ENCODE data around the gene SRP68. TPM values are rescaled to one million over a fixed set of nuclear protein-coding genes. Genes with fewer than 3 reads are reported as not detected.

SRP68 gene
- total and polyA plus RNA-seq, 7 experiments from 2014 or later, result 69.6 to 105 (median 91.9) TPM

DNA sequence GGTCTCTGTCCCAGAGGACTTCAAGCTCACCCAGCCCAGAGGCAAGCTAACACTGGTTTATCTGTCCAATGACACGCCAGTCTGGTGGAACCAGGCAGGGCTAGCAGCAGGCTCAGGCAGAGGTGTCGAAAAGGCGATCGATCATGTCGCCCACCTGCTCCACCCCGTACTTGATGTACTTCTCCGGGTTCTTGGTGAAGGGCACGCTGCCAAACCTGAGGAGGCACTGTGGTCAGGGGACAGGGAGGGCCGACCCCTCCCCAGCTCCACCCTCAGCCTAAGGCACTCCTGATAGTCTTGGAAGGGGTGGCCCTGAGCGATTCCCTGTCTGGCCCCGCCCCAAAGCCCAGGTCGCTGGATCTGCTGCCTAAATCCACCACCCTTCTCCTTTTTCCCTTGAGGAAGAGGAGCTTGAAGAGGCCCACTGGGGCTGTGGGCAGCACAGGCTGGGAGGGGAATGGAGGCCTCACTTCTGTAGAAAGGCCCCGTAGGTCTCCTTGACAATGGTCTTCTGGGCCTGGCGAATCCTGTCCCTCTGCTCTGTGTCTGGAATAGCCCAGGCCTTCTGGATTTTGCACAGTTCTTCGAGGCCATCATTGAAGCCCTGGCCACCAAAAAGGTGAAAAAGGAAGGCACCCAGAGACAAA, 11.3 kb upstream of the SRP68 start:
- Mint-ChIP-seq H3K36me3 (peaks cover 0 to 10% (median 5%) of the 10 kb centered on the region in 5 donors), H3K27ac (peak overlapping the region in 3 of 9 donors; percentile 6 to 31 (median 17)), H3K4me3 (no peak overlapping the region), H3K9me3 (no peaks in the 10 kb centered on the region), H3K27me3 (peaks cover 0 to 13% (median 0%) of the 10 kb centered on the region in 5 donors), H3K4me1 (peaks cover 4 to 21% (median 14%) of the 10 kb centered on the region in 7 donors)
- Histone ChIP-seq H3K9me3 (ENCODE audit: control insufficient read depth in 2 of 3, low read length in 3 of 3) (no peaks in the 10 kb centered on the region), H3K36me3 (ENCODE audit: control insufficient read depth in 2 of 3, insufficient read depth in 3 of 3, low read length in 3 of 3) (peaks cover 0 to 62% (median 16%) of the 10 kb centered on the region in 3 experiments), H3K27ac (ENCODE audit: low read depth, low read length) (no peak overlapping the region), H3K4me3 (ENCODE audit: low read length) (no peak overlapping the region), H3K27me3 (ENCODE audit: control insufficient read depth in 2 of 2, insufficient read depth in 2 of 2, low read length in 2 of 2) (no peaks in the 10 kb centered on the region), H3K4me1 (ENCODE audit: control insufficient read depth in 2 of 2, insufficient read depth in 2 of 2, low read length in 2 of 2) (peaks cover 0 to 12% of the 10 kb centered on the region in 2 donors)
- ChIA-PET CTCF (interaction anchor here (0.7 to 1.0 kb wide), 2 partner anchors 69 to 213 kb away, joined by 3 read pairs; no protein-coding TSS in a partner anchor), POLR2A (interaction anchor here (1.4 kb wide), 1 partner anchor 10 kb away, joined by 4 read pairs; the partner anchor contains the start of gene GALR2)
- ATAC-seq, result no peak
- intact Hi-C loops (cut with micrococcal nuclease), result no loop called here
- no peak for DNase-seq

DNA sequence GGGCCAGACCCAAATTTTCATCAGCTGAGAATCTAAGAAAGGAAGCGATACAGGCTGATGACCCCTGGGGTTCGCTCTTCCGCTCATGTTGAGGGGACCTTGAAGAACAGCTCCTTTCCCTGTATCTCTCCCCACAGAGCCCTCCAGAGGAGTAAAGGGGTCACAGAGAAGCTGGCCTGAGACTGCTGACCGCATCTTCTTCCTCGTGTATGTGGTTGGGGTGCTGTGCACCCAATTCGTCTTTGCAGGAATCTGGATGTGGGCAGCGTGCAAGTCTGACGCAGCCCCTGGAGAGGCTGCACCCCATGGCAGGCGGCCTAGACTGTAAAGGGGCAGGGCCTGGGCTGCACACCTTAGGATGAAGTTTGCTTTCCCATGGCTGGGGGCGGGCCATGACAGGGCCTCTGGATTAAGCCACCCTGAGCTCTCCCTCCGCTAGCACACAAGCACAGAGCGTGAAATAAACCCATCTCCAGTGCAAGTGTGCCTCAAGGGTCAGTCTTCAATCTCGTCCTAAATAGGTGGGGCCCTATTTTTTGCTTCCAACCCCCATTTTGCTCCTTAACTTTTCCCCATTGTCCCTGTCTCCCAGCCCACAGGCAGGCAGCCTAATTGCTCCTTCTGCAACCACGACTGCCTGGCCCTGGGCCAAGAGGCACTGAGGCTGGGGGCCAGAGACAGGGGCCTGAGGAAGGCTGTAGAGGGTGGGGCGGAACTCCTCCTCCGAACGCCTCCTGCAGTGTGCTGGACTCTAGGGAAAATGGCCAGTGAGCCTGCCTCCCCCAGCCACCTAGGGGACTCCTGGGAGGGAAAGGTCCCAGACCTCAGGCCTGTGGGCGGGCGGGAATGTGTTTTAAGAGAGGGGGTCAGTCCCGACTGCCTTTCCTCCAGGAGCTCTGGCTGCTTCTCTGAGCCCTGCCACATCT, 10.3 kb upstream of the SRP68 start:
- Histone ChIP-seq H3K4me1 (ENCODE audit: control insufficient read depth in 2 of 2, insufficient read depth in 2 of 2, low read length in 2 of 2) (peaks cover 0 to 13% of the 10 kb centered on the region in 2 donors), H3K27ac (ENCODE audit: low read depth, low read length) (no peak overlapping the region), H3K27me3 (ENCODE audit: control insufficient read depth in 2 of 2, insufficient read depth in 2 of 2, low read length in 2 of 2) (no peaks in the 10 kb centered on the region), H3K36me3 (ENCODE audit: control insufficient read depth in 2 of 3, insufficient read depth in 3 of 3, low read length in 3 of 3) (peaks cover 0 to 52% (median 9%) of the 10 kb centered on the region in 3 experiments), H3K4me3 (ENCODE audit: low read length) (no peak overlapping the region), H3K9me3 (ENCODE audit: control insufficient read depth in 2 of 3, low read length in 3 of 3) (no peaks in the 10 kb centered on the region)
- DNase-seq (no peak), ATAC-seq (no peak)
- Mint-ChIP-seq H3K27ac (peak overlapping the region in 6 of 9 donors; percentile 15 to 77 (median 73)), H3K4me3 (no peak overlapping the region), H3K36me3 (peaks cover 0 to 8% (median 4%) of the 10 kb centered on the region in 5 donors), H3K4me1 (peaks cover 8 to 27% (median 21%) of the 10 kb centered on the region in 7 donors), H3K27me3 (peaks cover 0 to 22% (median 3%) of the 10 kb centered on the region in 5 donors), H3K9me3 (no peaks in the 10 kb centered on the region)
- ChIA-PET CTCF (no interaction called here), POLR2A (no interaction called here)
- intact Hi-C loops (cut with micrococcal nuclease), result no loop called here

DNA sequence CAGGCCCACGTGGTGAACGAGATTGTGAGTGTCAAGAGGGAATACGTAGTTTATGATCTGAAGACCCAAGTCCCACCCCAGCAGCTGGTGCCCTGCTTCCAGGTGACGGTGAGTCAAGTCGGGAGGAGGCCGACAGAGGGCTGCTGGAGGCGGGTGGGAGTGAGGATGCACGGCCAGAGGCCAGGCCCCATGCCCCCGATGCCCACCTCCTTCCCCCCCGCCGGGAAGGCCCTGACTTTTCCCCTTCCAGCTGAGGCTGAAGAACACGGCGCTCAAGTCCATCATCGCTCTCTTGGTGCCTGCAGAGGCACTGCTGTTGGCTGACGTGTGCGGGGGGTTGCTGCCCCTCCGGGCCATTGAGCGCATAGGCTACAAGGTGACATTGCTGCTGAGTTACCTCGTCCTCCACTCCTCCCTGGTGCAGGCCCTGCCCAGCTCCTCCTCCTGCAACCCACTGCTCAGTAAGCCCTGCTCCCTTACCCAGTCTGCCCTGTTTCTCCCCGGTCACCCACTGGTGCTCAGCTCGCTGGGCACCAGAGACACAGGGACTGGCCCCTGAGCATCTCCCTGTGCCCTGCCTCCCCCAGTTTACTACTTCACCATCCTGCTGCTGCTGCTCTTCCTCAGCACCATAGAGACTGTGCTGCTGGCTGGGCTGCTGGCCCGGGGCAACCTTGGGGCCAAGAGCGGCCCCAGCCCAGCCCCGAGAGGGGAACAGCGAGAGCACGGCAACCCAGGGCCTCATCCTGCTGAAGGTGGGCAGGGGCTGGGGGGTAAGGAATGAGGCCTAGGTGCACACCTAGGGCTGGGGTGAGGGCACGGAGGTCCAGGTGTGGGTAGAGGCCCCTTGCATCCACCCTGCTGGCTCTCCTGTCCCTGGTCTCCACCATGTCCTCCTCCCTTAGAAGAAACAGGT, 9.2 kb upstream of the SRP68 start:
- H3K9me3 ChIP-seq (ENCODE audit: control insufficient read depth in 2 of 3, low read length in 3 of 3), result no peaks in the 10 kb centered on the region
- POLR2A ChIA-PET, result interaction anchor here (0.6 to 1.2 kb wide), 5 partner anchors 9 to 735 kb away, joined by 3 to 4 read pairs (median 3); no protein-coding TSS in a partner anchor
- H3K27me3 ChIP-seq (ENCODE audit: control insufficient read depth in 2 of 2, insufficient read depth in 2 of 2, low read length in 2 of 2), result no peaks in the 10 kb centered on the region
- Mint-ChIP-seq H3K4me3 (no peak overlapping the region), H3K36me3 (peaks cover 0 to 8% (median 4%) of the 10 kb centered on the region in 5 donors), H3K9me3 (no peaks in the 10 kb centered on the region), H3K27me3 (peaks cover 6 to 32% (median 11%) of the 10 kb centered on the region in 5 donors), H3K4me1 (peaks cover 18 to 37% (median 31%) of the 10 kb centered on the region in 7 donors), H3K27ac (peak overlapping the region; percentile 15 to 90 (median 75))
- no peak for DNase-seq
- no peak overlapping the region for H3K27ac ChIP-seq (ENCODE audit: low read depth, low read length)
- ATAC-seq, result no peak
- no peak overlapping the region for H3K4me3 ChIP-seq (ENCODE audit: low read length)
- peaks cover 0 to 41% (median 9%) of the 10 kb centered on the region in 3 experiments for H3K36me3 ChIP-seq (ENCODE audit: control insufficient read depth in 2 of 3, insufficient read depth in 3 of 3, low read length in 3 of 3)
- CTCF ChIA-PET, result interaction anchor here (1.9 kb wide), 1 partner anchor 68 kb away, joined by 8 read pairs; no protein-coding TSS in a partner anchor
- intact Hi-C loops (cut with micrococcal nuclease), result no loop called here
- peaks cover 0 to 22% of the 10 kb centered on the region in 2 donors for H3K4me1 ChIP-seq (ENCODE audit: control insufficient read depth in 2 of 2, insufficient read depth in 2 of 2, low read length in 2 of 2)

DNA sequence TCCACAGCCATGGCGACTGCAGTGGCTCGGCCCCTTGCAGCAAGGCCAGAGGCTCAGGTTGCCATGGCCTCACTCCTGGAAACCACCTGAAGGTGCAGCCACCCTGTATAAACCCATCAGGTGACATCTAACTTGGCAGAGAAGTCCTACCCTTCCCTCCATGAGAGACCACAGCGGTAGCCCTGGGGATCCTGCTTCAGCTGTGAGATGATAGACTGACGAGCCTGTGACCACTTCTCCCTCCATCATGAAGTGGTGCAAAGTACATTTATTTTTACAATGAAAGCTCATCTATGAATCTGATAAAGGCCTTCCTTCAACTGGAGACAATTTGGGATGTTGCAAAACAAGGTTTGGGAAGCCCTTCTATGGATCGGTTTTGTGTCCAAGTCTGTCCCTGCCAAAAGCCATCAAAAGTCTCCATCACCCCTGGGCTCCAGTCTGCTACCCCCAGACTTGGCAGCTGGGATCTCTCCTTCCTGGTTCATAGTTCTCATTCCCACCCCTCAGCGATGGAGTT, 8.5 kb upstream of the SRP68 start:
- Histone ChIP-seq H3K9me3 (ENCODE audit: control insufficient read depth in 2 of 3, low read length in 3 of 3) (no peaks in the 10 kb centered on the region), H3K27me3 (ENCODE audit: control insufficient read depth in 2 of 2, insufficient read depth in 2 of 2, low read length in 2 of 2) (peaks cover 0 to 3% of the 10 kb centered on the region in 2 donors), H3K4me1 (ENCODE audit: control insufficient read depth in 2 of 2, insufficient read depth in 2 of 2, low read length in 2 of 2) (peaks cover 5 to 29% of the 10 kb centered on the region in 2 donors), H3K27ac (ENCODE audit: low read depth, low read length) (peak overlapping the region; percentile 41), H3K4me3 (ENCODE audit: low read length) (no peak overlapping the region), H3K36me3 (ENCODE audit: control insufficient read depth in 2 of 3, insufficient read depth in 3 of 3, low read length in 3 of 3) (peaks cover 0 to 34% (median 8%) of the 10 kb centered on the region in 3 experiments)
- DNase-seq (no peak), ATAC-seq (no peak)
- peaks cover 6 to 40% (median 12%) of the 10 kb centered on the region in 5 donors for H3K27me3 Mint-ChIP-seq
- CTCF ChIA-PET, result interaction anchor here (0.7 to 1.9 kb wide), 3 partner anchors 8 to 67 kb away, joined by 3 to 8 read pairs (median 3); no protein-coding TSS in a partner anchor
- peaks cover 0 to 8% (median 4%) of the 10 kb centered on the region in 5 donors for H3K36me3 Mint-ChIP-seq
- peak overlapping the region in 2 of 10 donors; percentile 23 to 33 for H3K4me3 Mint-ChIP-seq
- H3K4me1 Mint-ChIP-seq, result peaks cover 20 to 45% (median 33%) of the 10 kb centered on the region in 7 donors
- no peaks in the 10 kb centered on the region for H3K9me3 Mint-ChIP-seq
- intact Hi-C loops (cut with micrococcal nuclease), result no loop called here
- POLR2A ChIA-PET, result interaction anchor here (0.6 to 1.2 kb wide), 7 partner anchors 9 to 734 kb away, joined by 3 to 4 read pairs (median 3); no protein-coding TSS in a partner anchor
- peak overlapping the region in 8 of 9 donors; percentile 15 to 89 (median 76) for H3K27ac Mint-ChIP-seq

DNA sequence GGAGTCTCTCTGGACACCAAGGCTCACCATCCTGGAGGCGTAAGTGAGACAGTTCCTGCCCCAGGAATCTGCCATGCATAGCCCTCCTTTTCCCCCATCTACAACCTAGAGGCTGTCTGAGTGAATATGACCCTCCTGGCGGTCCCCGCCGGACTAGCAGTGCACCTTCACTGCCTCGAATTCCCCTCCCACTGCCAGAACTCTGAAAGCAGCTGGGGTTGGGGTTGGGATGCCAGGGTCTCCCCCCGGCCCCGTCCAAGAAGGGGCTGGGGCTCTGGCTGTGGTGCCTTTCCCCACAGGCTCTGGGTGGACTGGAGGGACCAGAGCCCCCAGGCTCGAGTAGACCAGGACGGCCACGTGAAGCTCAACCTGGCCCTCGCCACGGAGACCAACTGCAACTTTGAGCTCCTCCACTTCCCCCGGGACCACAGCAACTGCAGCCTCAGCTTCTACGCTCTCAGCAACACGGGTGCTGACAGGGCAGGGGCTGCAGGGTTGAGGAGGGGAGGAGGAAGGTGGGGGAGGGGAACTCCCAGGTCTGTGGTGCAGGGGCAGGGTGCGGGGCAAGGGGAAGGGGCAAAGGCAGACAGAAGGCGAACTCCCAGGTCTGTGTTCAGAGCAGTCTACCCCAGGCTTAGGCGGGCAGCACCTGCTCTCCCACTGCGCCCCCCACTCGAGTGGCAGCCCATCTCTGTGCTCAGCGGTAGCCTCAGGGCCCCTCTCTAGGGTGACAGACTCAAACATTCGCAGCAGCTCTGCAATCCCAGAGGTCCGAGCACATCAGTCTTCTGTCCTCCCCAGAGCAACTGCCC, 7.8 kb upstream of the SRP68 start:
- H3K9me3 Mint-ChIP-seq, result no peaks in the 10 kb centered on the region
- peak in 2 of 9 donors; percentile 24 to 25 for DNase-seq

More for the DNA sequence above, 7.8 kb upstream of the SRP68 start:
- H3K36me3 ChIP-seq (ENCODE audit: control insufficient read depth in 2 of 3, insufficient read depth in 3 of 3, low read length in 3 of 3), result peaks cover 0 to 27% (median 2%) of the 10 kb centered on the region in 3 experiments
- no peak for ATAC-seq
- no peaks in the 10 kb centered on the region for H3K9me3 ChIP-seq (ENCODE audit: control insufficient read depth in 2 of 3, low read length in 3 of 3)
- Mint-ChIP-seq H3K27ac (peak overlapping the region in 8 of 9 donors; percentile 15 to 90 (median 76)), H3K4me1 (peaks cover 25 to 51% (median 39%) of the 10 kb centered on the region in 7 donors), H3K36me3 (peaks cover 1 to 6% (median 4%) of the 10 kb centered on the region in 5 donors), H3K27me3 (peaks cover 12 to 46% (median 19%) of the 10 kb centered on the region in 5 donors), H3K4me3 (peak overlapping the region in 5 of 10 donors; percentile 33 to 51 (median 39))
- no peak overlapping the region for H3K4me3 ChIP-seq (ENCODE audit: low read length)
- H3K27me3 ChIP-seq (ENCODE audit: control insufficient read depth in 2 of 2, insufficient read depth in 2 of 2, low read length in 2 of 2), result peaks cover 4 to 9% of the 10 kb centered on the region in 2 donors
- H3K4me1 ChIP-seq (ENCODE audit: control insufficient read depth in 2 of 2, insufficient read depth in 2 of 2, low read length in 2 of 2), result peaks cover 5 to 36% of the 10 kb centered on the region in 2 donors
- CTCF ChIA-PET, result interaction anchor here (0.7 to 1.9 kb wide), 3 partner anchors 9 to 66 kb away, joined by 3 to 8 read pairs (median 3); no protein-coding TSS in a partner anchor
- intact Hi-C loops (cut with micrococcal nuclease), result loop anchor here in 1 of 2 donors (10.0 kb wide), 1 partner anchor 1875 kb away; the partner anchor contains the start of gene TNRC6C
- POLR2A ChIA-PET, result interaction anchor here (0.6 to 1.4 kb wide), 10 partner anchors 8 to 186 kb away, joined by 3 to 6 read pairs (median 4); partner anchors contain the start of gene EXOC7
- H3K27ac ChIP-seq (ENCODE audit: low read depth, low read length), result peak overlapping the region; percentile 41

Data from naive thymus-derived CD4-positive, alpha-beta T cell (primary cell).